DND-41 (cell line): Measurements from ENCODE around the gene FAS.

Experiments
- ATAC-seq: fragments of 200-7000 bp; cut with Tn5 transposase; 3 replicates; pipeline ENCODE4 v1.9.1; 2021; ENCODE audit warnings: low read depth; ENCODE audit not compliant: insufficient read depth
- DNase-seq: peaks from one replicate; pipeline ENCODE4 v3.0.0-alpha.2; 2020
- H2AFZ ChIP-seq: 2 replicates; pipeline ENCODE4 v1.6.0; 2012; ENCODE audit warnings: low read depth, low read length
- H3K27ac ChIP-seq: 2 replicates; pipeline ENCODE4 v1.5.1; 2012; ENCODE audit warnings: low read length, inconsistent platforms
- H3K27me3 ChIP-seq: fragments of 200-600 bp; sonication (generic); 2 replicates; pipeline ENCODE4 v1.6.0; 2012; ENCODE audit warnings: low read length, mild to moderate bottlenecking, inconsistent platforms; ENCODE audit not compliant: insufficient read depth, poor library complexity
- H3K36me3 ChIP-seq: 2 replicates; pipeline ENCODE4 v1.5.1; 2012; ENCODE audit warnings: low read length, inconsistent platforms; ENCODE audit not compliant: insufficient read depth
- H3K4me1 ChIP-seq: 2 replicates; pipeline ENCODE4 v1.5.1; 2012; ENCODE audit warnings: mild to moderate bottlenecking, low read length; ENCODE audit not compliant: insufficient read depth
- H3K4me2 ChIP-seq: 2 replicates; pipeline ENCODE4 v1.6.0; 2012; ENCODE audit warnings: mild to moderate bottlenecking, moderate library complexity, low read length, inconsistent platforms; ENCODE audit not compliant: insufficient read depth
- H3K4me3 ChIP-seq, 2 experiments: fragments of 200-600 bp in 1 of 2; shearing (Covaris generic) in 1 of 2; 2 replicates each; pipeline ENCODE4 v1.5.1; 2012 to 2016; ENCODE audit warnings: inconsistent platforms in 2 of 2, low read length in 2 of 2, mild to moderate bottlenecking in 2 of 2, low read depth in 1 of 2, moderate library complexity in 1 of 2
- H3K79me2 ChIP-seq: 2 replicates; pipeline ENCODE4 v1.6.0; 2012; ENCODE audit warnings: low read length, inconsistent platforms; ENCODE audit not compliant: insufficient read depth
- H3K9ac ChIP-seq: 2 replicates; pipeline ENCODE4 v1.6.0; 2012; ENCODE audit warnings: low read depth, mild to moderate bottlenecking, inconsistent platforms, low read length, moderate library complexity
- H3K9me3 ChIP-seq: 2 replicates; pipeline ENCODE4 v1.5.1; 2012; ENCODE audit warnings: low read length, moderate library complexity, mild to moderate bottlenecking, inconsistent platforms; ENCODE audit not compliant: insufficient read depth, severe bottlenecking
- H4K20me1 ChIP-seq: 2 replicates; pipeline ENCODE4 v1.6.0; 2012; ENCODE audit warnings: low read length; ENCODE audit not compliant: insufficient read depth
- EZH2 ChIP-seq: IDR thresholded peaks from 3 replicates; pipeline ENCODE4 v1.6.1; 2012; ENCODE audit warnings: borderline replicate concordance, low read depth, mild to moderate bottlenecking, moderate library complexity, low read length, inconsistent platforms; ENCODE audit not compliant: severe bottlenecking
- TF ChIP-seq, protein P1 (sequence below): IDR thresholded peaks from 2 replicates; pipeline ENCODE4 v1.5.1; 2012; ENCODE audit warnings: borderline replicate concordance, low read length, moderate library complexity, mild to moderate bottlenecking; ENCODE audit not compliant: poor library complexity, severe bottlenecking; ENCODE audit errors: extremely low read depth

Gene FAS

DNA sequence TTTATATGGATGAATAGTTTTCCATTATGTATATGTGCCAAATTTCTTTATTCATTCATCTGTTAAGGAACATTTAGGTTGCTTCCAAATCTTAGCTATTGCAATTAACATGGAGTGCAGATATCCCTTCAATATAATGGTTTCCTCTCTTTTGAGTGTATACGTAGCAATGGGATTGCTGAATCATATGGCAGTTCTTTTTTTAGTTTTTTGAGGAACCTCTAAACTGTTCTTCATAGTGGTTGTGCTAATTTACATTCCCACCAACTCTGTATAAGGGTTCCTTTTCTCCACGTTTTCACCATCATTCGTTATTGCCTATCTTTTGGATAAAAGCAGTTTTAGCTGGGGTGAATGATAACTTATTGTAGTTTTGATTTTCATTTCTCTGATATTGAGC, 46.5 kb downstream of the FAS start:
- Histone ChIP-seq H3K4me1 (no peaks in the 10 kb centered on the region), H2AFZ (no peak overlapping the region), H3K36me3 (no peaks in the 10 kb centered on the region), H3K27ac (no peak overlapping the region), H3K9ac (no peak overlapping the region), H3K4me3 (no peak overlapping the region), H3K9me3 (no peaks in the 10 kb centered on the region), H3K79me2 (no peaks in the 10 kb centered on the region), H4K20me1 (no peaks in the 10 kb centered on the region), H3K4me2 (no peak overlapping the region), H3K27me3 (peaks cover 3% of the 10 kb centered on the region)
- TF ChIP-seq, protein P1, sequence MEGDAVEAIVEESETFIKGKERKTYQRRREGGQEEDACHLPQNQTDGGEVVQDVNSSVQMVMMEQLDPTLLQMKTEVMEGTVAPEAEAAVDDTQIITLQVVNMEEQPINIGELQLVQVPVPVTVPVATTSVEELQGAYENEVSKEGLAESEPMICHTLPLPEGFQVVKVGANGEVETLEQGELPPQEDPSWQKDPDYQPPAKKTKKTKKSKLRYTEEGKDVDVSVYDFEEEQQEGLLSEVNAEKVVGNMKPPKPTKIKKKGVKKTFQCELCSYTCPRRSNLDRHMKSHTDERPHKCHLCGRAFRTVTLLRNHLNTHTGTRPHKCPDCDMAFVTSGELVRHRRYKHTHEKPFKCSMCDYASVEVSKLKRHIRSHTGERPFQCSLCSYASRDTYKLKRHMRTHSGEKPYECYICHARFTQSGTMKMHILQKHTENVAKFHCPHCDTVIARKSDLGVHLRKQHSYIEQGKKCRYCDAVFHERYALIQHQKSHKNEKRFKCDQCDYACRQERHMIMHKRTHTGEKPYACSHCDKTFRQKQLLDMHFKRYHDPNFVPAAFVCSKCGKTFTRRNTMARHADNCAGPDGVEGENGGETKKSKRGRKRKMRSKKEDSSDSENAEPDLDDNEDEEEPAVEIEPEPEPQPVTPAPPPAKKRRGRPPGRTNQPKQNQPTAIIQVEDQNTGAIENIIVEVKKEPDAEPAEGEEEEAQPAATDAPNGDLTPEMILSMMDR = no peak
- TF ChIP-seq EZH2 = no peak
- DNase-seq (no peak), ATAC-seq (no peak)

DNA sequence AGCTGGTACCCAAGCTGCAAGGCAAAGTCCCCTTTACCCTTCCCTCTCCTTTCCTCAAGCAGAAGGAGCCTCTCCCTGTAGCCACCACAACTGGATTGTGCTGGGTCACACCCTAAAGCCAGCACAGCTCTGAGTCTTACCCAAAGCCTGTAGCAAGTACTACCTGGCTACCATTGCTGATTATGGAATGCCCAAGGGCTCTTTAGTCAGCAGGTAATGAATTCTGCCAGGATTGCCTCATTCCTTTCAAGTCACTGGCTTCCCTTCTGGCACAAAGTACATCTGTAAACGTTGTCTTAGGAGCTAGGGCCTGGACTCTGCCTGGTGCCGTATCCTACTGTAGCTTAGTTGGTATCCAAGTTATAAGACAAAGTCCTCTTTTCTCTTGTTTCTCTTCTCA, 52.0 kb downstream of the FAS start:
- Histone ChIP-seq H3K9ac (no peak overlapping the region), H3K4me1 (no peaks in the 10 kb centered on the region), H3K4me3 (no peak overlapping the region), H3K27me3 (no peaks in the 10 kb centered on the region), H3K27ac (no peak overlapping the region), H3K36me3 (no peaks in the 10 kb centered on the region), H3K4me2 (no peak overlapping the region), H3K9me3 (no peaks in the 10 kb centered on the region), H2AFZ (no peak overlapping the region), H4K20me1 (no peaks in the 10 kb centered on the region), H3K79me2 (no peaks in the 10 kb centered on the region)
- DNase-seq (no peak), ATAC-seq (no peak)
- TF ChIP-seq EZH2 = no peak
- TF ChIP-seq, protein P1 = no peak

DNA sequence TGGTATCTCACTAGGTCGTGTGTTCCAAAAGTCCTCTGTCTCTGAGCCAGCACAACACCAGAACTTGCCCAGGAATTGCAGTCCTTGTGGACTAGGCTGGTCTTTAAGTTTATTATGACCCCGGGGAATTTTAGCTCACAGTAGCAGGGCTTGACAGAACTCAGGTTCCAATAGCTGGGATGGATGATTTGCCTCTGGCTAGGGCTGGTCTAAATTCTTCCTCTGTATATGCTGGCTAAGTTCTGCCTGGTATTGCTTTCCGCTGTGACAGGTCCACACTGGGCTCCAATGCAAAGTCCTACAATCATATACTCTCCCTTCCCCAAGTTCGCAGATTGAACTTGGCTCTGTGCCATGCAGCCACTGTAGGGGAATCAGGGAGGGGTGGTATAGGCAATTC, 52.5 kb downstream of the FAS start:
- Histone ChIP-seq H3K4me2 (no peak overlapping the region), H2AFZ (no peak overlapping the region), H3K4me1 (no peaks in the 10 kb centered on the region), H3K9ac (no peak overlapping the region), H4K20me1 (no peaks in the 10 kb centered on the region), H3K27me3 (no peaks in the 10 kb centered on the region), H3K79me2 (no peaks in the 10 kb centered on the region), H3K27ac (no peak overlapping the region), H3K4me3 (no peak overlapping the region), H3K9me3 (no peaks in the 10 kb centered on the region), H3K36me3 (no peaks in the 10 kb centered on the region)
- DNase-seq = no peak
- no peak for ATAC-seq
- TF ChIP-seq, protein P1 = no peak

DNA sequence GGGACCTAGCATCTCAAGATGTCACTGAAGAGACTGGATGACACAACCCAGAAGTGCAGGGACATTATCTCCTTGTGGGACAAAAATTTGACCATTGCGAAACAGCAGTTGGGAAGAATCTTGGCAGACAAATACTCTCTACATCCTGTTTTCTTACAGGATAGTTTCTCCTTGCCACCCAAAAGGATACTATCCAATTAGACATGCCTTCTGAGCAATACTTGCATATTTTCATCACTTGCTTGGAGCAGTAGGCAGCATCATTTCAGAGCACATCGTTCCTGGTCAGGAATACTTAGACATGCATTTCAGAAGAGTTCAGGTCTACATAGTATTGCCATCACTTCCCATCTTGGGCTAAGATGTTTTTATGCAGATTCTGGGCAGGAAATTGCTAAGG, 56.8 kb downstream of the FAS start:
- no peak for TF ChIP-seq EZH2
- no peak overlapping the region for H2AFZ ChIP-seq
- no peak overlapping the region for H3K9ac ChIP-seq
- ATAC-seq (no peak), DNase-seq (no peak)
- H3K9me3 ChIP-seq = no peaks in the 10 kb centered on the region
- H3K4me1 ChIP-seq = no peaks in the 10 kb centered on the region
- H3K27ac ChIP-seq = no peak overlapping the region
- H3K27me3 ChIP-seq = no peaks in the 10 kb centered on the region
- no peak overlapping the region for H3K4me2 ChIP-seq
- no peaks in the 10 kb centered on the region for H4K20me1 ChIP-seq
- H3K4me3 ChIP-seq = no peak overlapping the region
- no peaks in the 10 kb centered on the region for H3K36me3 ChIP-seq
- no peaks in the 10 kb centered on the region for H3K79me2 ChIP-seq
